K562 (cell line): ENCODE results near the gene MVP. TPM values are rescaled to one million over a fixed set of nuclear protein-coding genes. Genes with fewer than 3 reads are reported as not detected.

ENCODE experiments used
- AFF1 ChIP-seq, 2 experiments: fragments of 450-650 bp; IDR thresholded peaks; 2 replicates each; pipeline ENCODE4 v1.6.1; 2018; ENCODE audit warnings: mild to moderate bottlenecking in 2 of 2, low read depth in 1 of 2; ENCODE audit not compliant: partially characterized antibody in 2 of 2
- ATF1 ChIP-seq, 2 experiments: fragments of 450-650 bp in 1 of 2; IDR thresholded peaks; 2 replicates each; pipeline ENCODE4 v1.6.1; 2016; ENCODE audit warnings: missing compliant biosample characterization in 1 of 2, missing genetic modification characterization in 1 of 2
- BCL6 ChIP-seq: fragments of 250-450 bp; sonication (Bioruptor Pico); IDR thresholded peaks from 2 replicates; pipeline ENCODE4 v1.4.0; 2020
- CHCHD3 ChIP-seq: fragments of 250-450 bp; sonication (Bioruptor Pico); IDR thresholded peaks from 2 replicates; pipeline ENCODE4 v2.1.2; 2022; ENCODE audit warnings: mild to moderate bottlenecking
- ELF2 ChIP-seq: fragments of 250-450 bp; sonication (Bioruptor Pico); IDR thresholded peaks from 2 replicates; pipeline ENCODE4 v1.5.0; 2021; ENCODE audit warnings: mild to moderate bottlenecking
- FOXP1 ChIP-seq: sonication (generic); formaldehyde crosslinking; IDR thresholded peaks from 2 replicates; pipeline ENCODE4 v1.8.0; 2022; ENCODE audit warnings: mild to moderate bottlenecking, missing genetic modification reagents
- L3MBTL2 ChIP-seq: fragments of 450-650 bp; IDR thresholded peaks from 2 replicates; pipeline ENCODE4 v1.6.1; 2016; ENCODE audit warnings: mild to moderate bottlenecking, moderate library complexity
- MEF2D ChIP-seq: conservative IDR thresholded peaks from 2 replicates; pipeline ENCODE4 v1.6.1; 2016; ENCODE audit warnings: low read depth, missing genetic modification characterization, missing compliant biosample characterization
- NKRF ChIP-seq: fragments of 450-650 bp; IDR thresholded peaks from 2 replicates; pipeline ENCODE4 v1.6.1; 2016; ENCODE audit warnings: borderline replicate concordance
- POLR2AphosphoS5 ChIP-seq: IDR thresholded peaks from 2 replicates; pipeline ENCODE4 v1.6.1; 2011; ENCODE audit warnings: mild to moderate bottlenecking, low read depth, low read length, moderate library complexity; ENCODE audit not compliant: control insufficient read depth, insufficient read depth
- PRMT5 ChIP-seq: sonication (generic); formaldehyde crosslinking; IDR thresholded peaks from 2 replicates; pipeline ENCODE4 v1.5.0; 2020; ENCODE audit warnings: missing genetic modification reagents
- SMC3 ChIP-seq: conservative IDR thresholded peaks from 2 replicates; pipeline ENCODE4 v1.6.1; 2011; ENCODE audit warnings: low read depth, low read length, improper control_type of control experiment; ENCODE audit not compliant: insufficient read depth
- SP1 ChIP-seq: sonication (generic); formaldehyde crosslinking; IDR thresholded peaks from 2 replicates; pipeline ENCODE4 v1.8.1; 2022; ENCODE audit warnings: mild to moderate bottlenecking, missing genetic modification reagents
- TCF7L2 ChIP-seq: fragments of 150-350 bp; IDR thresholded peaks from 2 replicates; pipeline ENCODE4 v1.6.1; 2016; ENCODE audit warnings: low read depth, mild to moderate bottlenecking, low read length, moderate library complexity
- ZNF263 ChIP-seq: sonication (generic); formaldehyde crosslinking; IDR thresholded peaks from 2 replicates; pipeline ENCODE4 v1.8.0; 2022; ENCODE audit warnings: mild to moderate bottlenecking, missing genetic modification reagents, borderline replicate concordance
- ZNF444 ChIP-seq: fragments of 250-450 bp; sonication (Bioruptor Pico); IDR thresholded peaks from 2 replicates; pipeline ENCODE4 v1.4.0; 2020; ENCODE audit warnings: mild to moderate bottlenecking, moderate library complexity
- polyA plus RNA-seq, 8 experiments: library from polyadenylated mRNA; depleted of rRNA in 4 of 8; stranded (reverse) in 5 of 8; unstranded in 3 of 8; fragments of >200 nt; fragmentation: Nextera tagmentation in 2 of 8; fragmentation: Illumina TruSeq in 1 of 8; extraction: Ambion mirVana in 2 of 8; extraction: Trizol in 1 of 8; gene quantifications; 2 replicates each; pipeline versions ENCODE4 v1.2.1 to v1.2.3, GENCODE V29; 2011 to 2014; ENCODE audit warnings: inconsistent platforms in 1 of 8, missing spikeins in 1 of 8
- total RNA-seq, 7 experiments: library from RNA; depleted of rRNA in 6 of 7; stranded (reverse); fragments of >200 nt in 6 of 7; fragmentation: Illumina TruSeq in 2 of 7; extraction: Trizol in 2 of 7; gene quantifications; 2 replicates each; pipeline versions ENCODE4 v1.2.1 to v1.2.3, GENCODE V29; 2011 to 2021; ENCODE audit warnings: low replicate concordance in 1 of 7
- TF ChIP-seq, protein P1 (sequence below): sonication (generic); formaldehyde crosslinking; IDR thresholded peaks from 2 replicates; pipeline ENCODE4 v1.8.0; 2022; ENCODE audit warnings: mild to moderate bottlenecking, missing genetic modification reagents, borderline replicate concordance
- TF ChIP-seq, protein P2 (sequence below), 2 experiments: fragments of 450-650 bp in 1 of 2; sonication (generic) in 1 of 2; formaldehyde crosslinking; conservative IDR thresholded peaks; 2 replicates each; pipeline versions ENCODE4 v1.4.0 to v1.8.1; 2020 to 2022; ENCODE audit warnings: mild to moderate bottlenecking in 1 of 2, missing genetic modification reagents in 1 of 2

MVP gene
- total and polyA plus RNA-seq, 9 of the 15 experiments (the other 6 are each of a cell fraction or from before 2014, with no cell fraction given), result 0.39 to 1.9 (median 0.76) TPM; not detected in 2

- TF ChIP-seq, protein P1, sequence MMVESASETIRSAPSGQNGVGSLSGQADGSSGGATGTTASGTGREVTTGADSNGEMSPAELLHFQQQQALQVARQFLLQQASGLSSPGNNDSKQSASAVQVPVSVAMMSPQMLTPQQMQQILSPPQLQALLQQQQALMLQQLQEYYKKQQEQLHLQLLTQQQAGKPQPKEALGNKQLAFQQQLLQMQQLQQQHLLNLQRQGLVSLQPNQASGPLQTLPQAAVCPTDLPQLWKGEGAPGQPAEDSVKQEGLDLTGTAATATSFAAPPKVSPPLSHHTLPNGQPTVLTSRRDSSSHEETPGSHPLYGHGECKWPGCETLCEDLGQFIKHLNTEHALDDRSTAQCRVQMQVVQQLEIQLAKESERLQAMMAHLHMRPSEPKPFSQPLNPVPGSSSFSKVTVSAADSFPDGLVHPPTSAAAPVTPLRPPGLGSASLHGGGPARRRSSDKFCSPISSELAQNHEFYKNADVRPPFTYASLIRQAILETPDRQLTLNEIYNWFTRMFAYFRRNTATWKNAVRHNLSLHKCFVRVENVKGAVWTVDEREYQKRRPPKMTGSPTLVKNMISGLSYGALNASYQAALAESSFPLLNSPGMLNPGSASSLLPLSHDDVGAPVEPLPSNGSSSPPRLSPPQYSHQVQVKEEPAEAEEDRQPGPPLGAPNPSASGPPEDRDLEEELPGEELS (CRISPR knock-in tag), result peak; percentile 82
- TF ChIP-seq L3MBTL2 (peak; percentile 98), ZNF263 (CRISPR knock-in tag) (peak; percentile 76; the same call in 1 of the 2 replicates), ZNF444 (peak; percentile 96), BCL6 (CRISPR knock-in tag) (no peak), MEF2D (tag) (peak; percentile 62; the same call in 1 of the 2 replicates), PRMT5 (peak; percentile 70; the same call in 1 of the 2 replicates), ELF2 (CRISPR knock-in tag) (0 out of 2 replicates have a peak, but pooled peaks have one; percentile 18), TCF7L2 (no peak), CHCHD3 (no peak), SP1 (CRISPR knock-in tag) (peak; percentile 91), NKRF (peak; percentile 89), AFF1 (IDR thresholded peaks at IDR 0.05; ENCODE audit: low read depth in 1 of 2, partially characterized antibody in 2 of 2) (peak; percentile 14 to 47), SMC3 (0 out of 2 replicates have a peak, but pooled peaks have one; percentile 10), POLR2AphosphoS5 (peak; percentile 48; the same call in 1 of the 2 replicates), FOXP1 (CRISPR knock-in tag) (peak; percentile 70), ATF1 (CRISPR knock-in tag; IDR thresholded peaks at IDR 0.05) (no peak), ATF1 (tag; IDR thresholded peaks at IDR 0.05) (peak; percentile 82)
- TF ChIP-seq, protein P2, sequence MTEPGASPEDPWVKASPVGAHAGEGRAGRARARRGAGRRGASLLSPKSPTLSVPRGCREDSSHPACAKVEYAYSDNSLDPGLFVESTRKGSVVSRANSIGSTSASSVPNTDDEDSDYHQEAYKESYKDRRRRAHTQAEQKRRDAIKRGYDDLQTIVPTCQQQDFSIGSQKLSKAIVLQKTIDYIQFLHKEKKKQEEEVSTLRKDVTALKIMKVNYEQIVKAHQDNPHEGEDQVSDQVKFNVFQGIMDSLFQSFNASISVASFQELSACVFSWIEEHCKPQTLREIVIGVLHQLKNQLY (CRISPR knock-in tag; conservative IDR thresholded peaks at IDR 0.05), result peak in 1 of 2 experiments; percentile 94; a peak in 2 of 4 replicates
Observed at GRCh38 chr16:29807426-29808218, 12.6 kb upstream of the MVP start (continued).
